GM23338 (cell line): ENCODE measurements around the gene ASL. TPM values are rescaled to one million over a fixed set of nuclear protein-coding genes. Genes with fewer than 3 reads are reported as not detected.
A peak's percentile ranks its signal among the peaks of the same experiment; 100 is the strongest.

ENCODE experiments used
- ATAC-seq: fragments of 200-7000 bp; cut with Tn5 transposase; 3 replicates; pipeline ENCODE4 v1.9.1; 2020
- DNase-seq: peaks from one replicate; pipeline ENCODE4 v3.0.0-alpha.2; 2015; ENCODE audit warnings: low spot score
- H2AFZ ChIP-seq: fragments of 200-600 bp; sonication (generic); 2 replicates; pipeline ENCODE4 v1.8.0; 2016; ENCODE audit warnings: antibody characterized with exemption, mild to moderate bottlenecking, moderate library complexity
- H3F3A ChIP-seq: fragments of 200-600 bp; sonication (generic); replicated peaks from 2 replicates; pipeline ENCODE4 v1.8.0; 2017; ENCODE audit warnings: antibody characterized with exemption, mixed run types, low read depth
- H3K27ac ChIP-seq: fragments of 200-600 bp; sonication (generic); 2 replicates; pipeline ENCODE4 v1.6.1; 2016; ENCODE audit warnings: low read depth
- H3K27me3 ChIP-seq: fragments of 200-600 bp; sonication (generic); 2 replicates; pipeline ENCODE4 v1.8.0; 2016; ENCODE audit warnings: mild to moderate bottlenecking, mixed run types, moderate library complexity; ENCODE audit not compliant: insufficient read depth
- H3K36me3 ChIP-seq: fragments of 200-600 bp; sonication (generic); 2 replicates; pipeline ENCODE4 v1.8.0; 2016; ENCODE audit warnings: mild to moderate bottlenecking; ENCODE audit not compliant: insufficient read depth
- H3K4me1 ChIP-seq: fragments of 200-600 bp; sonication (generic); 2 replicates; pipeline ENCODE4 v1.8.0; 2016; ENCODE audit warnings: mild to moderate bottlenecking, moderate library complexity; ENCODE audit not compliant: insufficient read depth
- H3K4me2 ChIP-seq: fragments of 200-600 bp; sonication (generic); 2 replicates; pipeline ENCODE4 v1.7.1; 2017; ENCODE audit warnings: mixed run types
- H3K4me3 ChIP-seq: fragments of 200-600 bp; sonication (generic); 2 replicates; pipeline ENCODE4 v1.6.1; 2016; ENCODE audit warnings: mixed run types
- H3K79me2 ChIP-seq: fragments of 200-600 bp; sonication (generic); replicated peaks from 2 replicates; pipeline ENCODE4 v1.8.0; 2017; ENCODE audit warnings: mild to moderate bottlenecking; ENCODE audit not compliant: insufficient read depth
- H3K9me2 ChIP-seq: fragments of 200-600 bp; sonication (generic); 2 replicates; pipeline ENCODE4 v1.8.0; 2017; ENCODE audit not compliant: insufficient read depth
- H4K20me1 ChIP-seq: fragments of 200-600 bp; sonication (generic); replicated peaks from 2 replicates; pipeline ENCODE4 v1.8.0; 2017; ENCODE audit warnings: mild to moderate bottlenecking; ENCODE audit not compliant: insufficient read depth
- H3K27ac Mint-ChIP-seq: 2 replicates; pipeline ENCODE4 v1.8.0; 2020; ENCODE audit warnings: inconsistent platforms, mild to moderate bottlenecking, moderate library complexity, mixed read lengths
- H3K27me3 Mint-ChIP-seq: 3 replicates; pipeline ENCODE4 v1.8.0; 2022; ENCODE audit warnings: low read depth, mild to moderate bottlenecking, moderate library complexity, mixed read lengths, inconsistent platforms; ENCODE audit not compliant: insufficient read depth, poor library complexity
- H3K36me3 Mint-ChIP-seq: 3 replicates; pipeline ENCODE4 v1.8.0; 2021; ENCODE audit warnings: low read depth, mild to moderate bottlenecking, inconsistent platforms, moderate library complexity, mixed read lengths
- H3K4me1 Mint-ChIP-seq: 3 replicates; pipeline ENCODE4 v1.8.0; 2020; ENCODE audit warnings: mild to moderate bottlenecking, inconsistent platforms, mixed read lengths
- H3K4me3 Mint-ChIP-seq: 3 replicates; pipeline ENCODE4 v1.8.0; 2021; ENCODE audit warnings: moderate library complexity, mild to moderate bottlenecking, inconsistent platforms, mixed read lengths
- H3K9me3 Mint-ChIP-seq: 3 replicates; pipeline ENCODE4 v1.8.0; 2020; ENCODE audit warnings: moderate library complexity, mild to moderate bottlenecking, inconsistent platforms, mixed read lengths
- CREB1 ChIP-seq: fragments of 250-450 bp; sonication (Bioruptor Pico); IDR thresholded peaks from 2 replicates; pipeline ENCODE4 v1.5.0; 2020; ENCODE audit warnings: low read depth, mild to moderate bottlenecking, moderate library complexity
- EZH2 ChIP-seq: fragments of 200-600 bp; sonication (generic); IDR thresholded peaks from one replicate; pipeline ENCODE4 v1.8.0; 2017; ENCODE audit warnings: antibody characterized with exemption, mild to moderate bottlenecking, low read depth; ENCODE audit not compliant: unreplicated experiment
- JUNB ChIP-seq: IDR thresholded peaks from one replicate; pipeline ENCODE4 v1.6.1; 2016; ENCODE audit warnings: antibody characterized with exemption; ENCODE audit not compliant: unreplicated experiment
- NANOG ChIP-seq: IDR thresholded peaks from 2 replicates; pipeline ENCODE4 v1.6.1; 2016; ENCODE audit warnings: antibody characterized with exemption, borderline replicate concordance
- POLR2AphosphoS5 ChIP-seq: IDR thresholded peaks from 2 replicates; pipeline ENCODE4 v1.6.1; 2016; ENCODE audit warnings: antibody characterized with exemption, low read depth
- STAT1 ChIP-seq: IDR thresholded peaks from one replicate; pipeline ENCODE4 v1.6.1; 2016; ENCODE audit warnings: antibody characterized with exemption; ENCODE audit not compliant: unreplicated experiment
- ZNF114 ChIP-seq: fragments of 250-450 bp; sonication (Bioruptor Pico); IDR thresholded peaks from 2 replicates; pipeline ENCODE4 v1.5.0; 2020; ENCODE audit warnings: mild to moderate bottlenecking, moderate library complexity
- ZNF331 ChIP-seq: fragments of 250-450 bp; sonication (Bioruptor Pico); IDR thresholded peaks from 2 replicates; pipeline ENCODE4 v1.5.0; 2020; ENCODE audit warnings: low read depth, mild to moderate bottlenecking, moderate library complexity
- polyA plus RNA-seq: library from polyadenylated mRNA; unstranded; fragments of >200 nt; fragmentation: Nextera tagmentation; extraction: Ambion mirVana; gene quantifications from 2 replicates; pipeline ENCODE4 v1.2.1, GENCODE V29; 2016
- total RNA-seq: library from RNA; depleted of rRNA; stranded (reverse); fragments of >200 nt; shearing (Covaris generic); gene quantifications from 2 replicates; pipeline ENCODE4 v1.2.3, GENCODE V29; 2014
- TF ChIP-seq, protein P1 (sequence below): IDR thresholded peaks from 2 replicates; pipeline ENCODE4 v1.6.1; 2016; ENCODE audit warnings: antibody characterized with exemption
- TF ChIP-seq, protein P2 (sequence below), 2 experiments: fragments of 200-600 bp in 1 of 2; sonication (generic) in 1 of 2; conservative IDR thresholded peaks; 2 replicates each; pipeline versions ENCODE4 v1.5.1 to v1.6.1; 2016 to 2017; ENCODE audit warnings: antibody characterized with exemption in 2 of 2, low read depth in 2 of 2, mild to moderate bottlenecking in 2 of 2, moderate library complexity in 1 of 2

The ASL gene
- total and polyA plus RNA-seq, 2 experiments from 2014 or later: 14.9 to 36.9 TPM

DNA sequence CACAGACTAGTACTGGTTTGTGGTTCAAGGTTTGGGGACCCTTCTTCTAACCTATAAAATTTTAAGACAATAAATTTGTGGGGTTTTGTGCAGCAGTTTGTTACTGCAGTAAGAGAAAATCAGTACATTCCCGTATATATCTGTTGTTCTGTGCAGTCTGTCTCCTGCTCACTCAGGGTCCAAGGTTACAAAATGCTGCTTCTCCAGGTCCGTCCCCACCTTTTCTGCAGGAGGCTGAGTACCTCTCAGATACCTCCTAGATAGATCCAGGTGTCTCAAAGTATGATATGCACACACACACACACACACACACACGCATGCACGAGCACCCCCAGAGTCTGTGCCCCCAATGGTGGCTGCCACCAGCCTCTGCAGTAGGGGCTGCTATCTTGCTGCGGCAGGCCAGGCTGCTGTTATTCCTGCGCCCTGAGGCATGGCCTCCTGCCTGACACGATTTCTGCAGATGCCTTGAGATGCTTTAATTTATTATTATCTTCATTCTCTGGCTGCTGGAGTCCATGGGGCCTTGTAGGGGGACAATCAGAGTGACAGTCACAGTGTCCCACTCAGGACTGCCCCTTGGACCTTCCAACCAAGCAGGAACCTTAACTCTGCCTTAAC lies 25.2 kb upstream of the ASL start:
- Histone ChIP-seq H3K4me1 (no peaks in the 10 kb centered on the region), H3K4me3 (no peak overlapping the region), H3K4me2 (no peak overlapping the region), H3K36me3 (no peaks in the 10 kb centered on the region), H2AFZ (no peak overlapping the region), H4K20me1 (no peaks in the 10 kb centered on the region), H3K79me2 (no peaks in the 10 kb centered on the region), H3F3A (no peaks in the 10 kb centered on the region), H3K9me2 (no peaks in the 10 kb centered on the region), H3K27ac (no peak overlapping the region), H3K27me3 (0 out of 2 replicates have a peak, but pooled peaks cover 1% of the 10 kb centered on the region)
- H3K27ac Mint-ChIP-seq: no peak overlapping the region
- no peak for TF ChIP-seq POLR2AphosphoS5
- TF ChIP-seq ZNF331 (CRISPR knock-in tag): no peak
- no peak for TF ChIP-seq ZNF114 (CRISPR knock-in tag)
- TF ChIP-seq STAT1: no peak
- DNase-seq: no peak
- H3K4me1 Mint-ChIP-seq: peaks cover 3% of the 10 kb centered on the region; the same call in 1 of the 3 replicates
- no peaks in the 10 kb centered on the region for H3K9me3 Mint-ChIP-seq
- no peaks in the 10 kb centered on the region for H3K36me3 Mint-ChIP-seq
- no peak for ATAC-seq
- H3K27me3 Mint-ChIP-seq: peaks cover 6% of the 10 kb centered on the region
- H3K4me3 Mint-ChIP-seq: no peak overlapping the region

DNA sequence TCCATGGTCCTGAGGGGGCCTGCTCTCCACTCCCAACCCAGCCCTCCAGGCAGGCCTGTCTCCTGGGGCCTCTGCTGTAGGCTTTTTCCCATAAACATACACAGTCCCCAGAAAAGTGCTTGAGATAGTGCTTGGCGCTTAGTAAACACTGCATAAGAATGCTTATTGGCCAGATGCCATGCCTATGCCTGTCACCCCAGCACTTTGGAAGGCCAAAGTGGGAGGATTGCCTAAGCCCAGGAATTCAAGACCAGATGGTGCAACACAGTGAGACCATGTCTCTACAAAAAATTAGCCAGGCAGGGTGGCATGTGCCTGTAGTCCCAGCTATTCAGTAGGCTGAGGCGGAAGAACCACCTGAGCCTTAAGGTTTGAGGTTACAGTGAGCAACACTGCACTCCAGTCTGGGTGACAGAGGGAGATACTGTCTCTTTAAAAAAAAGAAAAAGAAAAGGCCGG lies 24.6 kb upstream of the ASL start:
- Histone ChIP-seq H3K79me2 (no peaks in the 10 kb centered on the region), H4K20me1 (no peaks in the 10 kb centered on the region), H3K4me3 (no peak overlapping the region), H3K27me3 (no peaks in the 10 kb centered on the region), H2AFZ (0 out of 2 replicates have a peak overlapping the region, but pooled peaks have one; percentile 66), H3K36me3 (no peaks in the 10 kb centered on the region), H3F3A (no peaks in the 10 kb centered on the region), H3K4me2 (no peak overlapping the region), H3K4me1 (no peaks in the 10 kb centered on the region), H3K27ac (no peak overlapping the region), H3K9me2 (no peaks in the 10 kb centered on the region)
- TF ChIP-seq EZH2: no peak
- no peak for TF ChIP-seq CREB1 (CRISPR knock-in tag)
- no peak for TF ChIP-seq POLR2AphosphoS5
- no peak for TF ChIP-seq JUNB
- no peak for TF ChIP-seq NANOG
- TF ChIP-seq, protein P1, sequence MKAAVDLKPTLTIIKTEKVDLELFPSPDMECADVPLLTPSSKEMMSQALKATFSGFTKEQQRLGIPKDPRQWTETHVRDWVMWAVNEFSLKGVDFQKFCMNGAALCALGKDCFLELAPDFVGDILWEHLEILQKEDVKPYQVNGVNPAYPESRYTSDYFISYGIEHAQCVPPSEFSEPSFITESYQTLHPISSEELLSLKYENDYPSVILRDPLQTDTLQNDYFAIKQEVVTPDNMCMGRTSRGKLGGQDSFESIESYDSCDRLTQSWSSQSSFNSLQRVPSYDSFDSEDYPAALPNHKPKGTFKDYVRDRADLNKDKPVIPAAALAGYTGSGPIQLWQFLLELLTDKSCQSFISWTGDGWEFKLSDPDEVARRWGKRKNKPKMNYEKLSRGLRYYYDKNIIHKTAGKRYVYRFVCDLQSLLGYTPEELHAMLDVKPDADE: no peak
- no peak for TF ChIP-seq STAT1
- ATAC-seq: no peak
- Mint-ChIP-seq H3K4me1 (peaks cover 3% of the 10 kb centered on the region; the same call in 1 of the 3 replicates), H3K9me3 (no peaks in the 10 kb centered on the region), H3K27me3 (peaks cover 4% of the 10 kb centered on the region), H3K36me3 (no peaks in the 10 kb centered on the region), H3K27ac (no peak overlapping the region), H3K4me3 (no peak overlapping the region)
- no peak for DNase-seq

DNA sequence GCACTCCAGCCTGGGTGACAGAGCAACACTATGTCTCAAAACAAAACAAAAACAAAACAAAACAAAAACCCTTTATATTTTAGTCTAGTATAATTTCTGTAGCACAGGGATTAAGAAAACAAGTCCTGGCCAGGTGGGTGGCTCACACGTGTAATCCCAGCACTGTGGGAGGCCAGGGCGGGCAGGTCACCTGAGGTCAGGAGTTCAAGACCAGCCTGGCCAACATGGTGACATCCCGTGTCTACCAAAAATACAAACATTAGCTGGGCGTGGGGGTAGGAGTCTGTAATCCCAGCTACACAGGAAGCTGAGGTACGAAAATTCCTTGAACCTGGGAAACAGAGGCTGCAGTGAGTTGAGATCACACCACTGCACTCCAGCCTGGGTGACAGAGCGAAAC lies 23.2 kb upstream of the ASL start:
- no peak for ATAC-seq
- Histone ChIP-seq H3K9me2 (no peaks in the 10 kb centered on the region), H3F3A (no peaks in the 10 kb centered on the region), H3K27me3 (no peaks in the 10 kb centered on the region), H3K79me2 (no peaks in the 10 kb centered on the region), H3K27ac (no peak overlapping the region), H3K4me1 (no peaks in the 10 kb centered on the region), H3K4me3 (no peak overlapping the region), H2AFZ (no peak overlapping the region), H3K4me2 (no peak overlapping the region), H4K20me1 (no peaks in the 10 kb centered on the region), H3K36me3 (no peaks in the 10 kb centered on the region)
- no peak for DNase-seq
- peaks cover 2% of the 10 kb centered on the region; the same call in 1 of the 3 replicates for H3K4me1 Mint-ChIP-seq
- TF ChIP-seq STAT1: no peak
- TF ChIP-seq NANOG: no peak
- TF ChIP-seq, protein P2, sequence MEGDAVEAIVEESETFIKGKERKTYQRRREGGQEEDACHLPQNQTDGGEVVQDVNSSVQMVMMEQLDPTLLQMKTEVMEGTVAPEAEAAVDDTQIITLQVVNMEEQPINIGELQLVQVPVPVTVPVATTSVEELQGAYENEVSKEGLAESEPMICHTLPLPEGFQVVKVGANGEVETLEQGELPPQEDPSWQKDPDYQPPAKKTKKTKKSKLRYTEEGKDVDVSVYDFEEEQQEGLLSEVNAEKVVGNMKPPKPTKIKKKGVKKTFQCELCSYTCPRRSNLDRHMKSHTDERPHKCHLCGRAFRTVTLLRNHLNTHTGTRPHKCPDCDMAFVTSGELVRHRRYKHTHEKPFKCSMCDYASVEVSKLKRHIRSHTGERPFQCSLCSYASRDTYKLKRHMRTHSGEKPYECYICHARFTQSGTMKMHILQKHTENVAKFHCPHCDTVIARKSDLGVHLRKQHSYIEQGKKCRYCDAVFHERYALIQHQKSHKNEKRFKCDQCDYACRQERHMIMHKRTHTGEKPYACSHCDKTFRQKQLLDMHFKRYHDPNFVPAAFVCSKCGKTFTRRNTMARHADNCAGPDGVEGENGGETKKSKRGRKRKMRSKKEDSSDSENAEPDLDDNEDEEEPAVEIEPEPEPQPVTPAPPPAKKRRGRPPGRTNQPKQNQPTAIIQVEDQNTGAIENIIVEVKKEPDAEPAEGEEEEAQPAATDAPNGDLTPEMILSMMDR (conservative IDR thresholded peaks at IDR 0.05; ENCODE audit: low read depth in 2 of 2): no peak
- no peak overlapping the region for H3K4me3 Mint-ChIP-seq
- peaks cover 6% of the 10 kb centered on the region for H3K27me3 Mint-ChIP-seq
- H3K27ac Mint-ChIP-seq: no peak overlapping the region
- H3K9me3 Mint-ChIP-seq: no peaks in the 10 kb centered on the region
- H3K36me3 Mint-ChIP-seq: no peaks in the 10 kb centered on the region
